AG04450 (cell line): ENCODE measurements around the gene PTX4. TPM values are rescaled to one million over a fixed set of nuclear protein-coding genes. Genes with fewer than 3 reads are reported as not detected.

ENCODE experiments used
- CTCF ChIA-PET: fragments of 300-600, 350-600 bp; formaldehyde crosslinking; extraction: SDS; loops from one replicate; lab custom pipeline; 2022; ENCODE audit warnings: antibody characterized with exemption, inconsistent platforms; lab: Charles Lee
- POLR2A ChIA-PET: fragments of 350-600 bp; formaldehyde crosslinking; extraction: SDS; loops from one replicate; lab custom pipeline; 2021; ENCODE audit warnings: antibody characterized with exemption, inconsistent platforms; lab: Yijun Ruan, JAX
- DNase-seq: peaks from one replicate; pipeline ENCODE4 v3.0.0-alpha.2; 2011; ENCODE audit warnings: low read depth, low spot score
- H3K27ac ChIP-seq: one replicate; pipeline ENCODE4 v1.5.1; 2012; ENCODE audit warnings: low read depth, low read length, control low read depth
- H3K27me3 ChIP-seq: one replicate; pipeline ENCODE4 v1.6.0; 2012; ENCODE audit warnings: low read length; ENCODE audit not compliant: control insufficient read depth, insufficient read depth
- H3K4me3 ChIP-seq: 2 replicates; pipeline ENCODE4 v1.5.1; 2011; ENCODE audit warnings: mild to moderate bottlenecking, low read depth, low read length, control low read depth
- H3K9me3 ChIP-seq: 2 replicates; pipeline ENCODE4 v1.5.1; 2012; ENCODE audit warnings: low read length; ENCODE audit not compliant: control insufficient read depth, insufficient read depth
- polyA plus RNA-seq: library from polyadenylated mRNA; depleted of rRNA; stranded (reverse); fragments of >200 nt; gene quantifications from 2 replicates; pipeline ENCODE4 v1.2.3, GENCODE V29; 2011
- TF ChIP-seq, protein P1 (sequence below): IDR thresholded peaks from 2 replicates; pipeline ENCODE4 v1.5.1; 2011; ENCODE audit warnings: low read depth, low read length, control low read depth, inconsistent platforms

Gene PTX4
- polyA plus RNA-seq, 1 experiment = not detected

DNA sequence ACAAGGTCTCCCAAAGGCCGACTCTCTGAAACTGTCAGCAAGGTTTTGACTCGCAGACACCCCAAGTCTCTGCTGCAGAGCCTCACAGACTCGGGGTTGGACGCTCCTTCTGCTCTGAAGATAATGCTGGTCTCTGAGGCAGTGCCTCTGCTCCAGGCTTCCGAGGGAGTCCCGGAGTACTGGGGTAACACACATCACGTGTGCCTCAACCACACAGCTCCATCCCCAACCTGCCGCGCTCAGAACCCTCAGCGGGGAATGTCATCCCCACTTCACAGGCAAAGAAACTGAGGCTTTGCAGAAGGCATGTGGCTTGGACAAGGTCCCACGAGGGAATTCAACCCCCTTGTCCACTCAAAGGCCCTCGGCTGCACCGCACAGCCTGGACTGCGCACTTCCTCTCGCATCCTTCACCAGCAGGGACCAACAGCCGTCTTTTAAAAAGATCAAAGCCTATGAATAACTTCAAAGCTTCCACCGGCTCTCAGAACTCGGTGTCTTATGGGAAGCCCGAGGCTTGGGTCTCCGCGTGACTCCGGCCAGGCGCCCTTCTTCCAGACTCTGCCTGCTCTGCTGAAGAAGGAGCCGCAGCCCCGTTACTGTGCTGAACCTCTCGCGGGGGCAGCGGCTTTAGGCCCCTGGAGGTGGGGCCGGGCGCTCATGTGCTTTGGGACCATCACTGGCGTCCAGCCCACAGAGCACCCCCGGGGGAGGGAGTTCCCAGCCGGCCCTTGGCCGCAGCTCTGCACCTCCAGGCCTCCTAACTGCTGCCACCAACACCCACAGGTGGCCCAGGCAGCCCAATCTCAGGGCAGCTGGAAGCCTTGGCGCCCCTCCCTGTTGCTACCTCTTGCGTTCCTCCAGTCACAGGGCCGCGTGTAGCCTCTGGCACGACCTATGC, 46.9 kb upstream of the PTX4 start:
- ChIA-PET POLR2A (no interaction called here), CTCF (no interaction called here)
- Histone ChIP-seq H3K27ac (no peak overlapping the region), H3K4me3 (peak overlapping the region; percentile 56), H3K27me3 (no peaks in the 10 kb centered on the region), H3K9me3 (peaks cover 6% of the 10 kb centered on the region; the same call in 1 of the 2 replicates)
- no peak for DNase-seq
- TF ChIP-seq, protein P1, sequence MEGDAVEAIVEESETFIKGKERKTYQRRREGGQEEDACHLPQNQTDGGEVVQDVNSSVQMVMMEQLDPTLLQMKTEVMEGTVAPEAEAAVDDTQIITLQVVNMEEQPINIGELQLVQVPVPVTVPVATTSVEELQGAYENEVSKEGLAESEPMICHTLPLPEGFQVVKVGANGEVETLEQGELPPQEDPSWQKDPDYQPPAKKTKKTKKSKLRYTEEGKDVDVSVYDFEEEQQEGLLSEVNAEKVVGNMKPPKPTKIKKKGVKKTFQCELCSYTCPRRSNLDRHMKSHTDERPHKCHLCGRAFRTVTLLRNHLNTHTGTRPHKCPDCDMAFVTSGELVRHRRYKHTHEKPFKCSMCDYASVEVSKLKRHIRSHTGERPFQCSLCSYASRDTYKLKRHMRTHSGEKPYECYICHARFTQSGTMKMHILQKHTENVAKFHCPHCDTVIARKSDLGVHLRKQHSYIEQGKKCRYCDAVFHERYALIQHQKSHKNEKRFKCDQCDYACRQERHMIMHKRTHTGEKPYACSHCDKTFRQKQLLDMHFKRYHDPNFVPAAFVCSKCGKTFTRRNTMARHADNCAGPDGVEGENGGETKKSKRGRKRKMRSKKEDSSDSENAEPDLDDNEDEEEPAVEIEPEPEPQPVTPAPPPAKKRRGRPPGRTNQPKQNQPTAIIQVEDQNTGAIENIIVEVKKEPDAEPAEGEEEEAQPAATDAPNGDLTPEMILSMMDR = no peak

DNA sequence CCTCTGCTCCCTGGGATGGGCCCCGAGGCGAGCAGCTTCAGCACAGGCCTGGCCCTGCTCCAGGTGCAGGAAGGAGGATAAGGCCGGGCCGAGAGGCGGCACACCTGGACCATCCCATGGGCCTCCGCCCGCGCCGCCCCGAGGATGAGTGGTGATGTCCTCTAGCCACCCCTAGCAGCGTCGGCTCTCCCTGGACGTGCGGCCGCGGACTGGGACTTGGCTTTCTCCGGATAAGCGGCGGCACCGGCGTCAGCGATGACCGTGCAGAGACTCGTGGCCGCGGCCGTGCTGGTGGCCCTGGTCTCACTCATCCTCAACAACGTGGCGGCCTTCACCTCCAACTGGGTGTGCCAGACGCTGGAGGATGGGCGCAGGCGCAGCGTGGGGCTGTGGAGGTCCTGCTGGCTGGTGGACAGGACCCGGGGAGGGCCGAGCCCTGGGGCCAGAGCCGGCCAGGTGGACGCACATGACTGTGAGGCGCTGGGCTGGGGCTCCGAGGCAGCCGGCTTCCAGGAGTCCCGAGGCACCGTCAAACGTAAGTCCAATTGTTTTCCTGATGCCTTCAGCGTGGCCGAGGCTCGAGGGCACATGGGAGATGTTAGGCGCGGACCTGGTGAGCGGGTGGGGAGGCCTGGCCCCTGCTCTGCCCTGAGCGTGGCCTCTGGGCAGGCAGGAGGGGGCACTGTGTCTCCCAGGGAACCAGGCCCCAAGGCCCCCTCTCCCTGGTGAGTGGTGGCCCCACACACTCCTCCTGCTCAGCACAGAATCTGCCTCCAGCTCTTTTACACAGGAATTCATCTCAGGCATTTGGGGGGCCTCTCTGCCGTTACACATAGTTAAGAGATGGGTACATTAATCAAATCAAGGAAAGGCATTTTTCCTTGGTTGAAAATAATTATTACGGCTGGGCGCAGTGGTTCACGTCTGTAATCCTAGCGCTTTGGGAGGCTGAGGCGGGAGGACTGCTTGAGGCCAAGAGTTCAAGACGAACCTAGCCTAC, 45.6 kb upstream of the PTX4 start:
- DNase-seq = no peak
- TF ChIP-seq, protein P1 = no peak
- Histone ChIP-seq H3K9me3 (peaks cover 6% of the 10 kb centered on the region; the same call in 1 of the 2 replicates), H3K27ac (peak overlapping the region; percentile 81), H3K4me3 (peak overlapping the region; percentile 56), H3K27me3 (no peaks in the 10 kb centered on the region)
- ChIA-PET POLR2A (interaction anchor here (0.6 kb wide), 1 partner anchor 77 kb away, joined by 4 read pairs; no protein-coding TSS in a partner anchor), CTCF (interaction anchor here (0.5 kb wide), 1 partner anchor 211 kb away, joined by 4 read pairs; no protein-coding TSS in a partner anchor)

DNA sequence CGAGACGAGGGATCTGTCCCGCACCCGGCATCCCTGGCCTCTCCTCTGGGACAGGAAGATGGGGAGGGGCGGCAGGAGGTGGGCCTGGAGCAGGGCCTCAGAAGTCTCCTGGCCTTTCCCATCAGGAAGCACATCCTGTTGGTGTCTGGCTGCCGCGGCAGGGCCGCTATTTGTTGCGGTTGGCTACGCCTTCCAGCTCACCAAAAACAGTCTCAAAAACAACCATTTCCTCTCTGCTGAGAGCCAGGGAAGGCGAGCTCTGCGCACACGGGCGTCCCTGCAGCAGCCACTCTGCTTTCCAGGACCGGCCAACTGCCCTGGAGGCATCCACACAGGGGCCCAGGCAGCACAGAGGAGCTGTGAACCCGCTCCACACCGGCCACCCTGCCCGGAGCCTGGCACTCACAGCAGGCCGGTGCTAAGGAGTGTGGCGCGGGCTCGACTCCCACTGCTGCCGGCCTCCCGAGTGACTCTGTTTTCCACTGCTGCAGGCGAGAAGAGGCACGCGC, 44.8 kb upstream of the PTX4 start, which contains the start of gene TMEM204:
TMEM204 (plus strand) TSS at position 224 of the 509 bp plus-strand sequence. CDS start 610 bp downstream, outside the sequence.
- POLR2A ChIA-PET = no interaction called here
- CTCF ChIA-PET = interaction anchor here (0.5 kb wide), 1 partner anchor 211 kb away, joined by 4 read pairs; no protein-coding TSS in a partner anchor

DNA sequence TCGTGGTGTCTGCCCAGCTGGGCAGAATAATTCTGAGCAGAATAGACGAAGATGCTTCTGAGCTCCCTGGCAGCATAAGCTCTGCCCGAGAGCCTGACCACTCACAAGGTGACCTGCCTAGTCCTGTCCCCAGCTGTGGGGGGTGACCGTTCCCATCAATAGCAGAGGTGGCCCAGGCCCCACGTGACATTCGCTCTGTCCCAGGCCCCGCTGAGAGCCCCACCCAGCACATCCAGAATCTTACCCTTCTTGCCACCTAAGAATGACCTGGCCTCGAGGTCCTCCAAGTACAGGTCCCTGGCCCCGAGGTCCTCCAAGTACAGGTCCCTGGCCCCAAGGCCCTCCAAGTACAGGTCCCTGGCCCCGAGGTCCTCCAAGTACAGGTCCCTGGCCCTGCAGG, 44.0 kb upstream of the PTX4 start:
- Histone ChIP-seq H3K4me3 (no peak overlapping the region), H3K27me3 (no peaks in the 10 kb centered on the region), H3K9me3 (peaks cover 6% of the 10 kb centered on the region; the same call in 1 of the 2 replicates), H3K27ac (peak overlapping the region; percentile 81)
- no peak for DNase-seq
- TF ChIP-seq, protein P1 = no peak
- ChIA-PET POLR2A (no interaction called here), CTCF (no interaction called here)

More for the DNA sequence above, 44.8 kb upstream of the PTX4 start, which contains the start of gene TMEM204:
- Histone ChIP-seq H3K27ac (peak within 1 kb of the TSS; percentile 81), H3K9me3 (peaks cover 6% of the 10 kb centered on the region; the same call in 1 of the 2 replicates), H3K4me3 (peak within 1 kb of the TSS; percentile 56), H3K27me3 (no peaks in the 10 kb centered on the region)
- TF ChIP-seq, protein P1 = no peak
- DNase-seq = peak; percentile 32
